ENCODE measurements around the gene CNOT2.

CNOT2 gene

GRCh38 chr12:70265132-70265531, 21.9 kb downstream of the CNOT2 start:
- no peak overlapping the region for H3K27ac ChIP-seq (replicated peaks)
- TF ChIP-seq POLR2AphosphoS5 (IDR thresholded peaks at IDR 0.05; ENCODE audit: low read depth) (no peak), SPI1 (IDR thresholded peaks at IDR 0.05; ENCODE audit: borderline replicate concordance, low read depth) (no peak), CTCF (IDR thresholded peaks at IDR 0.05; ENCODE audit: insufficient read depth, low read length) (no peak), REST (IDR thresholded peaks at IDR 0.05; ENCODE audit: insufficient replicate concordance, low read depth) (no peak), GABPA (IDR thresholded peaks at IDR 0.05; ENCODE audit: low read depth) (no peak)
- DNase-seq (ENCODE audit: low read depth in 1 of 2, low spot score in 1 of 2), result no peak
- H3K4me3 ChIP-seq (replicated peaks; ENCODE audit: insufficient read depth, low read length), result no peak overlapping the region
- H3K27me3 ChIP-seq (ENCODE audit: insufficient read depth, poor library complexity, severe bottlenecking), result no peaks in the 10 kb centered on the region

GRCh38 chr12:70267550-70267949, 24.3 kb downstream of the CNOT2 start:
- DNase-seq (ENCODE audit: low read depth in 1 of 2, low spot score in 1 of 2), result no peak
- Histone ChIP-seq H3K27me3 (ENCODE audit: insufficient read depth, poor library complexity, severe bottlenecking) (no peaks in the 10 kb centered on the region), H3K27ac (replicated peaks) (no peak overlapping the region), H3K4me3 (replicated peaks; ENCODE audit: insufficient read depth, low read length) (no peak overlapping the region)
- TF ChIP-seq GABPA (IDR thresholded peaks at IDR 0.05; ENCODE audit: low read depth), result no peak

- DNase-seq (ENCODE audit: low read depth in 1 of 2, low spot score in 1 of 2), result no peak
- H3K27me3 ChIP-seq (ENCODE audit: insufficient read depth, poor library complexity, severe bottlenecking), result no peaks in the 10 kb centered on the region
- H3K27ac ChIP-seq (replicated peaks), result no peak overlapping the region
- TF ChIP-seq REST (IDR thresholded peaks at IDR 0.05; ENCODE audit: insufficient replicate concordance, low read depth), result no peak
- no peak for TF ChIP-seq GABPA (IDR thresholded peaks at IDR 0.05; ENCODE audit: low read depth)
- TF ChIP-seq POLR2AphosphoS5 (IDR thresholded peaks at IDR 0.05; ENCODE audit: low read depth), result no peak
- H3K4me3 ChIP-seq (replicated peaks; ENCODE audit: insufficient read depth, low read length), result no peak overlapping the region
Measured at GRCh38 chr12:70268972-70269371, 25.7 kb downstream of the CNOT2 start.

- no peak for DNase-seq (ENCODE audit: low read depth in 1 of 2, low spot score in 1 of 2)
- Histone ChIP-seq H3K4me3 (replicated peaks; ENCODE audit: insufficient read depth, low read length) (no peak overlapping the region), H3K27ac (replicated peaks) (no peak overlapping the region), H3K27me3 (ENCODE audit: insufficient read depth, poor library complexity, severe bottlenecking) (no peaks in the 10 kb centered on the region)
- no peak for TF ChIP-seq SPI1 (IDR thresholded peaks at IDR 0.05; ENCODE audit: borderline replicate concordance, low read depth)
- no peak for TF ChIP-seq POLR2AphosphoS5 (IDR thresholded peaks at IDR 0.05; ENCODE audit: low read depth)
Measured at GRCh38 chr12:70270108-70270507, 26.9 kb downstream of the CNOT2 start.

- H3K27me3 ChIP-seq (ENCODE audit: insufficient read depth, poor library complexity, severe bottlenecking), result no peaks in the 10 kb centered on the region
- H3K4me3 ChIP-seq (replicated peaks; ENCODE audit: insufficient read depth, low read length), result no peak overlapping the region
- DNase-seq (ENCODE audit: low read depth in 1 of 2, low spot score in 1 of 2), result no peak
- H3K27ac ChIP-seq (replicated peaks), result no peak overlapping the region
- TF ChIP-seq REST (IDR thresholded peaks at IDR 0.05; ENCODE audit: insufficient replicate concordance, low read depth) (no peak), POLR2AphosphoS5 (IDR thresholded peaks at IDR 0.05; ENCODE audit: low read depth) (no peak), CTCF (IDR thresholded peaks at IDR 0.05; ENCODE audit: insufficient read depth, low read length) (no peak), SPI1 (IDR thresholded peaks at IDR 0.05; ENCODE audit: borderline replicate concordance, low read depth) (no peak), GABPA (IDR thresholded peaks at IDR 0.05; ENCODE audit: low read depth) (no peak)
Measured at GRCh38 chr12:70271025-70271424, 27.8 kb downstream of the CNOT2 start.

Measured in HL-60 (cell line).